Activated T-helper 17 cell treated with anti-CD3 and anti-CD28 coated beads, Interleukin-2, amount 50 U/mL, for 72 hours (primary cell): ENCODE results near the gene FAF1. TPM values are rescaled to one million over a fixed set of nuclear protein-coding genes. Genes with fewer than 3 reads are reported as not detected.

Experiments used
- ATAC-seq: fragments of 150-1000 bp; cut with Tn5 transposase; replicated peaks from 2 replicates; pipeline ENCODE4 v1.10.0; 2021; ENCODE audit warnings: mild to moderate bottlenecking, moderate library complexity
- H3K27ac Mint-ChIP-seq: one replicate; pipeline ENCODE4 v1.8.0; 2022; ENCODE audit warnings: mixed read lengths
- H3K27me3 Mint-ChIP-seq: one replicate; pipeline ENCODE4 v1.8.0; 2022; ENCODE audit warnings: mixed read lengths
- H3K36me3 Mint-ChIP-seq: one replicate; pipeline ENCODE4 v1.8.0; 2022; ENCODE audit warnings: low read depth, mild to moderate bottlenecking, mixed read lengths
- H3K4me1 Mint-ChIP-seq: one replicate; pipeline ENCODE4 v1.8.0; 2022; ENCODE audit warnings: mixed read lengths
- H3K4me3 Mint-ChIP-seq: one replicate; pipeline ENCODE4 v1.8.0; 2022; ENCODE audit warnings: mild to moderate bottlenecking, mixed read lengths
- H3K9me3 Mint-ChIP-seq: one replicate; pipeline ENCODE4 v1.8.0; 2022; ENCODE audit warnings: mixed read lengths
- total RNA-seq, 2 donors: library from RNA; stranded (reverse); gene quantifications; one replicate each; pipeline ENCODE4 v1.2.3, GENCODE V29; 2022

Gene FAF1
- total RNA-seq, 2 donors from 2014 or later, result 55.5 to 69.7 TPM

DNA sequence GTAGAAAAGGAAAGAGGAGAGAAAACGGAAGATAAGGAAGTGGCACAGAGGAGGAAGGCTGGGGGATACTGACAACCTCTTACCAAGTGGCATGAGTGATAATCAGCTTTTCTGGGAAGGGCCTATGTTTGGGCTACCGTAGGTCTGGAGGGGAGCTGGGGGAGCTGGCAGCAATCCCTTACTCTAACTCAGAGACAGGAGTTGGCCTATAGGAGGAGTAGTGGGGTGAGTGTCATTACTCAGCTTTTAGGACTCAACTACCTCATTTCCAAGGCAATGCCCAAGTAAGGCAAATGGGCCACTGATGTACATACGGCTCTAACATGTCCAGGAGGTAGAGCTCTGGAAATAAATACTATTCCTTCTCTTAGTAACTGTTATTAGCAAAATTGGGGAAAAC lies 488.1 kb downstream of the FAF1 start:
- no peak for ATAC-seq
- Mint-ChIP-seq H3K9me3 (no peaks in the 10 kb centered on the region), H3K4me3 (no peak overlapping the region), H3K27me3 (no peaks in the 10 kb centered on the region), H3K4me1 (no peaks in the 10 kb centered on the region), H3K27ac (no peak overlapping the region), H3K36me3 (peaks cover 47% of the 10 kb centered on the region)

DNA sequence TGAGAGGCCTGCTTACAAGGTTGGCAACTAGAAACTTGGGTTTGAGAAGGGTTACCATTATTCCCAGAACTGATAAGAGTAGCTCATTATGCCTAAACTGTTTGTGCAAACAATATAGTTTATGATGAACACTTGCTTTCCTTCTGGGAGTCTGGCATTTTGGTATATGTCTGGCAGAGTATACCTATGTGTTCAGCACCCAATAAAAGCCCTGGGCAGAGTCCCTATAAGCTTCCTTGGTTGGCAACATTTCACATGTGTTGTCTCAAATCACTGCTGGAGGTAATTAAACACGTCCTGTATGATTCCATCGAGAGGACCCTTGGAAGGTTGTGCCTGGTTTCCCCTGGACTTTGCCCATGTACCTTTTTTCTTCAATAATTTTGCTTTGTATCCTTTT lies 497.1 kb downstream of the FAF1 start:
- H3K9me3 Mint-ChIP-seq, result no peaks in the 10 kb centered on the region
- H3K27ac Mint-ChIP-seq, result no peak overlapping the region
- peaks cover 8% of the 10 kb centered on the region for H3K36me3 Mint-ChIP-seq
- H3K4me3 Mint-ChIP-seq, result no peak overlapping the region
- no peaks in the 10 kb centered on the region for H3K4me1 Mint-ChIP-seq
- no peak for ATAC-seq
- no peaks in the 10 kb centered on the region for H3K27me3 Mint-ChIP-seq

DNA sequence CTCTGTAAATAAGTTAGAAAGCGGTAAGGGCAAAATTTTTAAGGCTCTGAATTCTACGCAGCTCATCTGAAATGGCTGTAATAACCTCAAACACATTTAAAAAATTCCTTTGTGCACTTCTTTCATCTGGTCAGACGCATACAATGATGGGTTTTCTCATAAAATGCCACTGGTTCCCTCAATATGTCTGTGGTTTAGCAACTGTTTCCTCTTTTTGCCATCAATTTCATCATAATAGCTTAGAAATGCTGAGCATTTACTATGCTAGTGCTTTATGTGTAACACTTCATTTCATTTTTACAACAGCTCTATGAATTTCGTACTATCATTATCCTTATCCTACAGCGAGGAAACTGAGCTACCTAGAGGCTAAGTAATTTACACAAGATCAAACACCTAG lies 501.6 kb downstream of the FAF1 start:
- Mint-ChIP-seq H3K36me3 (peaks cover 8% of the 10 kb centered on the region), H3K4me3 (no peak overlapping the region), H3K27ac (no peak overlapping the region), H3K4me1 (peaks cover under 1% of the 10 kb centered on the region), H3K27me3 (no peaks in the 10 kb centered on the region), H3K9me3 (no peaks in the 10 kb centered on the region)
- ATAC-seq, result no peak

DNA sequence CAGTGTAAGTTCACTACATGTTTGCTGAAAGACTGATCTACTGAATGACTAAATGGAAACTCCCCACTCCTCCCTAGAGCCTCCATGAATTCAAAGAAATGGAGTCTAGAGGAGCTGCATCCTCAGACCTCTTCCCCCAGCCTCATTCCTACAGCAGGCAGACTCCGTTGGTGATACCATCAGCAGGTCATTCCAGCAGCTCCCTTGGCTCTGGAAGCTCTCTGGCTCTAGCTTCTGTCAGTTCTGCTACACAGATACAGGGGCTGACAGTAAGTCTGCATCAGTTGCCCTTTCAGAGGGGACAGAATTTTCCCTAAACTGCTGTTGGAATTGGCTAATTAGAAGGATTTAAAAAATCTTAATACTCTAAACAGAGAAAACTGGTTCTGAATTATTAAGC lies 505.2 kb downstream of the FAF1 start:
- Mint-ChIP-seq H3K27ac (no peak overlapping the region), H3K27me3 (no peaks in the 10 kb centered on the region), H3K4me1 (peaks cover 24% of the 10 kb centered on the region), H3K9me3 (no peaks in the 10 kb centered on the region), H3K36me3 (no peaks in the 10 kb centered on the region), H3K4me3 (no peak overlapping the region)
- no peak for ATAC-seq

DNA sequence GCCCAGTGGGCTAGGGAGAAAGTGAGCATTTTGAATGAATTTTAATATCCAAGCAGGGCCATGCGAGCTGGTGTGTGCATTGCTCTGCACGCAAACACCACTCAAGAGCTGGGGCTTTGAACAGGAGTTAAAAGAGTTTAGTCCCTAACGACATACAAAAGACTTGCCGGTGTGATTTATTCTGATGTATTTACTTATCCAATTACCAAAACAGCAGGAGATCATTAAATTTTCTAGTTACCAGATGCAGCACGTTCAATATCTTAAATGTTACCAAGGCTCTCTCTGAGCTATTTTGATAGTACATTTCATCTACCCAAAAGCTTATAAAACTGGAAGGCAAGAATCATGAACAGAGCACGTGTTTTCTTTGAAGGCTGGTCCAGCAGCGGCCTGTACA lies 506.8 kb downstream of the FAF1 start:
- Mint-ChIP-seq H3K27me3 (no peaks in the 10 kb centered on the region), H3K9me3 (no peaks in the 10 kb centered on the region)

DNA sequence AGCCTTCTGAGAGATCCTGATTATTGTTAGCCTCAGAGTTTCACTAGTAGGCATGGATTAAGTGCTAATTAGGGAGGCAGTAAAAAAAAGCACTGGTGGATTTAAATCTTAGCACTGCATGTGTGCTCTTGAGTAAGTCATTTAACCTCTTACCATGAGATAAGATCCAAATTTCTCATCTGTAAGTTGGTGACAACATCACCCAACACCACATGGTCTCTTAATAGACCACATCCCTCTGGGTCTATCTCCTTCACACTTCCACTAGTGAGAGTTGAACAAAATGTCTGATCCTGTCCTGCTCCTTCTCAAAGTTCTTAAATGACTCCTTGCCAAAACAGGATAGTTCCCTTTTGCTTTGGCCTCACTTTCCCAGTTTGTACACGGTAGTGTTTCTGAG lies 507.4 kb downstream of the FAF1 start:
- ATAC-seq, result peak; percentile 24
- Mint-ChIP-seq H3K9me3 (no peaks in the 10 kb centered on the region), H3K27ac (peak overlapping the region; percentile 56), H3K4me3 (no peak overlapping the region), H3K36me3 (no peaks in the 10 kb centered on the region), H3K27me3 (no peaks in the 10 kb centered on the region), H3K4me1 (peaks cover 24% of the 10 kb centered on the region)

More for the DNA sequence above, 506.8 kb downstream of the FAF1 start:
- Mint-ChIP-seq H3K4me3 (no peak overlapping the region), H3K36me3 (no peaks in the 10 kb centered on the region), H3K27ac (no peak overlapping the region), H3K4me1 (peaks cover 24% of the 10 kb centered on the region)
- ATAC-seq, result no peak

DNA sequence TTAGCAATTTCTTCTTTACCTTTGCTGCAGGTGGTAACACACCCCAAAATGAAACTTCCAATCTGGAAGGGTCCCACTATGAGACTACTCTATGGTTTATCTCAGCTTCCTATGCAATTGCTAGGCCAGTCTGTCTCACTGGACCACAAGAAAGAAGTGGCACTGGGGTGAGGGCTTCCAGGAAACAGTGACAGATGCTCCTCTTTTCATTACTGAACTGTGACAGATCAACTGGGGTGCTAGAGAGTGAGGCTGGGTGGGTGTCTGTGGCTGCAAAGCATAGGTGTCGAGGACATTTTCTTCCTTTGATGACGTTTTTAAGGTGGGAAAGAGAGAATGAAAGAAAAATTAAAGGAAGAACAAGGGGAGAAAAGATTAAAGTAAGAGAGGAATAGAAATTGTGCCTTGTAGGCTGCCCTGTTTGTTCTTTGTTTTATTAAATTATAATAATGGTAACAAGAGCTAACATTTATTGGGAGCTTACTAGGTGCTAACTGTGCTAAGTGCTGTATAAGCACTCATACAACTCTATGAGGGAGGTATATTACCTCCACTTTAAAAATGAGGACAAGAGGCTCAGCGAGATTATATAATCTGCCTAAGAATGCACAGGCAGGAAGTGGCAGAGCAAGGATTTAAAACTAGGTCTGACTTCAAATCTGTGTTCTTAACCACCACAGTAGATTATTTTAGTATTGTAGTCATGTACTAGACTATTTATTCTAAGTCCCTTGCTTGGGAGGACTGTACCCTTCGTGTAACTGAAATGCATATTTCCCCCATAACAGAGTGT lies 509.0 kb downstream of the FAF1 start:
- Mint-ChIP-seq H3K4me1 (peaks cover 24% of the 10 kb centered on the region), H3K27me3 (no peaks in the 10 kb centered on the region), H3K9me3 (no peaks in the 10 kb centered on the region), H3K27ac (peak overlapping the region; percentile 7), H3K36me3 (no peaks in the 10 kb centered on the region), H3K4me3 (no peak overlapping the region)
- peak; percentile 76 for ATAC-seq

DNA sequence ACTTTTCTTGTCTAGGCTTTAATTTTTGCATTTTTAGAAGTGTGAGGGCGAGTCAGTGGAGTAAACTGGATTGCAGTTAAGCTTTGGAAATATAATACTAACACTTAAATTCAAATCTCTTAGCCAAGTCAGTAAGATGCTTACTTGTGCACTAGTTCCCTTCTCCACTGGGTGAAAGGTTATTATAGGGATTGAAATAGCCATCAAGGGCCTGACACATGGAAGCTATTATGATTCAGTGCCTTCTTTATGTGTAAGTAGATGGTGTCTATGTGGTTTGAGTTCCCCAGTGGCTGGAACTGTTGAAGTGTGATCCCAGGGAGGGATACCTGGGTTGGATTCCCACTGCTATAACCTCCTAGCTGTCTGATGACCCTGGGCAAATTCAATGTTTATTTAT lies 512.1 kb downstream of the FAF1 start:
- H3K36me3 Mint-ChIP-seq, result no peaks in the 10 kb centered on the region
- H3K27me3 Mint-ChIP-seq, result no peaks in the 10 kb centered on the region
- no peaks in the 10 kb centered on the region for H3K9me3 Mint-ChIP-seq
- H3K4me1 Mint-ChIP-seq, result peaks cover 18% of the 10 kb centered on the region
- ATAC-seq, result no peak
- H3K27ac Mint-ChIP-seq, result no peak overlapping the region
- no peak overlapping the region for H3K4me3 Mint-ChIP-seq

DNA sequence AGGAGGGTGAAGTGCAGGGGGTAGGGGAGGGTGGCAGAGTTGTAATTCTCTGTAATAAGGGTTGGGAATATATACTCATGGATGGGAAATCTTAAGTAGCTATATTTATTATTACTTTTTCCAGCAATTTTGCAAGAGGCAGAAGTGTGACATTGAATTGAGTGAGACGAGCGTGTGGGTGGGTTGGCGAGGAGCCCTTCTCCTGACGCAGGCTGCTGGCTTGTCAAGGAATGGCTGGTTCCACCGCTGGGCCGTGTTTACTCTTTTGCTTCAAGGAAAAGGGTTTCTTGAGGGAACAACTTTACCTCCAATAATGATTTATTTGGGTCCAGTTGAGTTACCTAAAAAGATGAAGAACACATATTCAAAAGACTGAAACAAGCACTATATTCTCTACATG lies 518.9 kb downstream of the FAF1 start:
- no peaks in the 10 kb centered on the region for H3K9me3 Mint-ChIP-seq
- no peaks in the 10 kb centered on the region for H3K4me1 Mint-ChIP-seq
- peaks cover 38% of the 10 kb centered on the region for H3K36me3 Mint-ChIP-seq
- ATAC-seq, result no peak
- no peaks in the 10 kb centered on the region for H3K27me3 Mint-ChIP-seq
- H3K27ac Mint-ChIP-seq, result no peak overlapping the region
- H3K4me3 Mint-ChIP-seq, result no peak overlapping the region

DNA sequence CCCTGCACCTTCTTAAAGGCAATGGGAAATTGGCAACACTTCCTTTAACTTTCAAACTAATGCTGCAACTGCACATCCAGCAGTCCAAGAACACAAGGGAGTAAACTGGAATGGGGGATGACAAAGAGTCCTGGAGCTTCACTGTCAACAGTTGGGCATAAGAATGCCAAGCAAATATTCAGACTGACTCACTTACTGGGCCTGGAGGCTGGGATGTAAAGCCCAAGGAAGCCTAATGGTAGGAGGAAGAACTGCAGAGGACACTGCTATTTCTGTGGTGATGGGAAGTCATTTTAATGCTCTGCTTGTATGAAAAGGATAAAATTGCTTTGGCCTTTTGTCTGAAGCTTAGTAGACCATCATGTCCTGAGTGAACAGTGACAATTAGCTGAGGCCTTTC lies 521.1 kb downstream of the FAF1 start:
- no peak for ATAC-seq
- Mint-ChIP-seq H3K27ac (no peak overlapping the region), H3K4me1 (no peaks in the 10 kb centered on the region), H3K36me3 (peaks cover 38% of the 10 kb centered on the region), H3K27me3 (no peaks in the 10 kb centered on the region), H3K9me3 (no peaks in the 10 kb centered on the region), H3K4me3 (no peak overlapping the region)

DNA sequence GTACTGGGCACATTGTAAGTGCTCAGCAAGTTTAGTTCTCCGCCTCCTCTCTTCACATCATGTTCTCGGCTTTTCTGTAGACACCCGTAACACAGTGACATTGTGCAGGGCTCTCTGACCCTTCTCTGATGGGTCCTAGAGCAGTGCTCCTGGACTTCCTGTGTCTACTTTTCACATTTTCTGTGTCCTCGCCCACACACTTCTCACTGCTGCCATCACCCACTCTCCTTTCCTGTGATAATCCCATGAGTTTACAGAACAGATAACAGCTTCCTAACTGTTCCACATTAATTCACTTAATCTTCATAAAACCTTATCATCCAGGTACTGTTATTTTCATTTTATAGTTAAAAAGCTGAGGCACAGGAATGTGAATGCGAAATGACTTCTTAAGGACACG lies 523.6 kb downstream of the FAF1 start:
- no peak overlapping the region for H3K4me3 Mint-ChIP-seq
- H3K9me3 Mint-ChIP-seq, result no peaks in the 10 kb centered on the region
- peaks cover 31% of the 10 kb centered on the region for H3K36me3 Mint-ChIP-seq
- no peak overlapping the region for H3K27ac Mint-ChIP-seq
- no peaks in the 10 kb centered on the region for H3K4me1 Mint-ChIP-seq
- ATAC-seq, result no peak
- peaks cover 11% of the 10 kb centered on the region for H3K27me3 Mint-ChIP-seq

DNA sequence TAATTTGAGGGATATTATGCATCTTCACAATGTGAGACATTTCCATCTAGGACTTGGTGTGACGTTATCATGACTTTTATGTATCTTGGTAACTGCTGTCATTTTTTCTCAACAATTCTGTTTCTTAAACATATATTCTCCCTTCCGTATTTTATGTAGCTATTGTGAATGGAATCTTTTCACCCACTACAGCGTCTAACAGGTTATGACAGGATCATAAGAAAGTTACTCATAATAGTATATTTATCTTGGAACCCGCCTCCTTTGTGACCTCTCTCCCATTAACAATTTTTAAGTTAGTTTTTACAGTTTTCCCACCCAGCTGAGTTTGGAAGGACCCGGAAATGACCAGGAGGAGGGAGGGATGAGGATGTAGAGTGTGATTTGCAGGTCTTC lies 530.1 kb downstream of the FAF1 start:
- ATAC-seq, result no peak
- H3K4me3 Mint-ChIP-seq, result no peak overlapping the region
- H3K4me1 Mint-ChIP-seq, result peaks cover under 1% of the 10 kb centered on the region
- H3K27me3 Mint-ChIP-seq, result peaks cover 61% of the 10 kb centered on the region
- H3K27ac Mint-ChIP-seq, result no peak overlapping the region
- H3K9me3 Mint-ChIP-seq, result no peaks in the 10 kb centered on the region
- H3K36me3 Mint-ChIP-seq, result no peaks in the 10 kb centered on the region

DNA sequence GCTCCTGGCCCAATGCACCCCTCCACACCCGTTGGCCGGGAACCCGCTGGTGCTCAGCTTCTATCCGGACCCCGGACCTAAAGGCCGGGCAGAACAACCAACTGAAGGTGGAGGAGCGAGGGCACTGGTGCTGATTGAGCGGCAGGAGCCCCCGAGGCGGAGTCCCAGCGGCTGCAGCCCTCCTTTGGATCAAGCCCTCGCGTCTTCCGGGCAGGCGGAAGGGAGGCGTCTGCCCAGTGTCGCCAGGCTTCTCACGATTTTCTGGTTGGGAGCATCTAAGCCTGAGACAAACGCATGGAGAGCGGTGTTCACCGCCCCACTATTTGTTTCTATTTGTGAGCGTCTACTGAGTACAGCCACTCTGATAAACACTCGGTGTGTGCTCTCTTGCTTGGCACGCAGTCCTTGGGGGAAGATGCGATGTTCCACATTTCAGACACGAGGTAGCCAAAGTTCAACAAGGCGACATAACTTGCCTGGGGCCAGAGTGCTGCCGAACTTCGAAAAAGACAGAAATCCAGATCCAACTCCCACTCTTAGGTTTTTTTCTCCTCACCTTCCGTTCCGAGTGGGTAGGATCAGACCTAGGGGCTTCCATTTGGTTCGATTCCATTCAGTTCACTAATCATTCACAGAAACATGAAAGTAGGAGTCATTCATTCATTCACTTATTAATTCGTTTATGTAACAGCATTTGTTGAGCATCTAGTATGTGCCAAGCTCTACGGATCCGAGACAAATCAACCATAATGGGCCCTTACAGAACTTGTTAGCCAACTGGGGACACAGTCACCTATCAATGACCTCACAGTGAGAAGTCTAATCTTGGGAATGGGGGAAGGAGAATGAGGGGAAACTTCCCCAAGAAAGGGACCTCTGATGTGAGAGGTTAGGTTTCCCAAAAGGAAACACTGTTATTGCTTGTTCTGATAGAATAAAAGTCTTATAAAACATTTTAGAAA lies 532.0 kb downstream of the FAF1 start:
- no peak overlapping the region for H3K27ac Mint-ChIP-seq
- H3K36me3 Mint-ChIP-seq, result peaks cover 11% of the 10 kb centered on the region

DNA sequence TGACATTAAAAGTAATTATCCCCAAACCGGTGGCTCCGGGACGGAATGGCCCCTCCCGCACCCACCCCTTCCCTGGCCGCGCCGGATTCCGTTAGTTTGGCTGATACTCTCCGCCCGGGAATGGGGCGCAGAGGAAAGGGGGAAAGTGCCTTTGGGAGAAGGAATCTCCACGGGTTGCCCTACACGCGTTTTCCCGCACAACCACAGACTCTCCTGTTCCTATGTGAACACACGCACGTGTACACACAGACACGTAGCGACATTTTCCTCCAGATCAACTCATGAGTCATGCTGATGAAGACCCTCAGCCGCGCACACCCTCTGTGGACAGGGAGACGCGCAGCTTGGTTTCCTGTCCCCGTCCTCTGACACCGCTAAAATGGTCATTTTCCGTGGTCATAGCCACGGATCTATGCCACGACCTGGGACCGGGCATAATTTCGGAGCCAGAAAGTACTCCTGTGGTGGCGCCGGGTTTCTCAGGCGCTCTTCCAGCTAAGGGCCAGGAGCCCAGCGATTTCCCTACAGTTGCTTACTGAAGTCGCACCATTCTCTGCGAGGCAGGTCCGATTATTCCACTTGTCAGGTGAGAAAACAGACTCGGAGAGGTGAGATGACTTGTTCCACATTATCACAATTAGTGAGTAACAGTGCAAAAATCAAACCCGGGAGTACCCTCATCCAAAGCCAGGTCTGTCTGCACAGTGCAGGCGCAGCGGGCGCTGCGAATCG lies 532.8 kb downstream of the FAF1 start:
- H3K36me3 Mint-ChIP-seq, result peaks cover 14% of the 10 kb centered on the region
- no peaks in the 10 kb centered on the region for H3K9me3 Mint-ChIP-seq
- no peak for ATAC-seq
- H3K4me3 Mint-ChIP-seq, result no peak overlapping the region
- no peak overlapping the region for H3K27ac Mint-ChIP-seq
- H3K4me1 Mint-ChIP-seq, result peaks cover 13% of the 10 kb centered on the region
- H3K27me3 Mint-ChIP-seq, result peaks cover 80% of the 10 kb centered on the region

More for the DNA sequence above, 532.0 kb downstream of the FAF1 start:
- Mint-ChIP-seq H3K4me1 (peaks cover 12% of the 10 kb centered on the region), H3K9me3 (no peaks in the 10 kb centered on the region), H3K4me3 (no peak overlapping the region), H3K27me3 (peaks cover 75% of the 10 kb centered on the region)
- ATAC-seq, result no peak
